SK-N-SH (cell line): ENCODE data around the gene MSL3B.

Experiments
- CTCF ChIA-PET: fragments of 300-600, 350-600 bp; formaldehyde crosslinking; extraction: SDS; loops from one replicate; lab custom pipeline; 2021; lab: Yijun Ruan, JAX
- POLR2A ChIA-PET: fragments of 350-600 bp; sonication (Branson Sonifier 250); formaldehyde crosslinking; extraction: SDS; loops from one replicate; lab custom pipeline; 2020; ENCODE audit warnings: antibody characterized with exemption, inconsistent platforms; lab: Yijun Ruan, JAX
- DNase-seq: peaks from one replicate; pipeline ENCODE4 v3.0.0; 2012
- H2AFZ ChIP-seq: fragments of 200-600 bp; sonication (generic); 2 replicates; pipeline ENCODE4 v1.8.1; 2016; ENCODE audit warnings: antibody characterized with exemption, mild to moderate bottlenecking, low read depth
- H3F3A ChIP-seq: fragments of 200-600 bp; sonication (generic); replicated peaks from 2 replicates; pipeline ENCODE3; 2016; ENCODE audit warnings: antibody characterized with exemption, mild to moderate bottlenecking; ENCODE audit not compliant: insufficient read depth
- H3K27ac ChIP-seq, 2 experiments: fragments of 200-500 bp in 1 of 2; fragments of 200-600 bp in 1 of 2; sonication (Bioruptor generic) in 1 of 2; sonication (generic), shearing (Covaris generic) in 1 of 2; 2 replicates each; pipeline versions ENCODE4 v1.5.1 to v1.6.1; 2014 to 2016; ENCODE audit warnings: low read depth in 2 of 2, inconsistent platforms in 1 of 2, low read length in 1 of 2, mild to moderate bottlenecking in 1 of 2, mixed read lengths in 1 of 2
- H3K27me3 ChIP-seq: fragments of 200-600 bp; sonication (generic), shearing (Covaris generic); 2 replicates; pipeline ENCODE4 v1.6.1; 2016; ENCODE audit warnings: mixed run types; ENCODE audit not compliant: insufficient read depth
- H3K36me3 ChIP-seq, 2 experiments: fragments of 200-500 bp in 1 of 2; fragments of 200-600 bp in 1 of 2; sonication (Bioruptor generic) in 1 of 2; sonication (generic) in 1 of 2; replicated peaks in 1 of 2; 2 replicates each; pipeline versions ENCODE3 to v1.5.1; 2014 to 2016; ENCODE audit warnings: low read length in 1 of 2, mild to moderate bottlenecking in 1 of 2; ENCODE audit not compliant: insufficient read depth in 2 of 2, control insufficient read depth in 1 of 2
- H3K4me1 ChIP-seq, 2 experiments: fragments of 200-500 bp in 1 of 2; fragments of 200-600 bp in 1 of 2; sonication (Bioruptor generic) in 1 of 2; sonication (generic), shearing (Covaris generic) in 1 of 2; 2 replicates each; pipeline versions ENCODE4 v1.5.1 to v1.6.1; 2014 to 2016; ENCODE audit warnings: low read depth in 1 of 2, low read length in 1 of 2, mixed run types in 1 of 2; ENCODE audit not compliant: insufficient read depth in 2 of 2, control insufficient read depth in 1 of 2
- H3K4me2 ChIP-seq: fragments of 200-600 bp; sonication (generic), shearing (Covaris generic); 2 replicates; pipeline ENCODE4 v1.6.1; 2017; ENCODE audit warnings: mixed run types
- H3K4me3 ChIP-seq, 2 experiments: fragments of 200-500 bp in 1 of 2; fragments of 200-600 bp in 1 of 2; sonication (Bioruptor generic) in 1 of 2; sonication (generic), shearing (Covaris generic) in 1 of 2; 2 replicates each; pipeline versions ENCODE4 v1.5.1 to v1.8.1; 2014 to 2016; ENCODE audit warnings: low read depth in 2 of 2, inconsistent platforms in 1 of 2, low read length in 1 of 2, mild to moderate bottlenecking in 1 of 2, mixed read lengths in 1 of 2, moderate library complexity in 1 of 2
- H3K79me2 ChIP-seq: fragments of 200-600 bp; sonication (generic); 2 replicates; pipeline ENCODE4 v1.8.1; 2017; ENCODE audit warnings: mild to moderate bottlenecking; ENCODE audit not compliant: insufficient read depth
- H3K9ac ChIP-seq: fragments of 200-600 bp; sonication (generic); 2 replicates; pipeline ENCODE4 v1.6.1; 2017; ENCODE audit warnings: mixed run types
- H3K9me2 ChIP-seq: fragments of 200-600 bp; sonication (generic); 2 replicates; pipeline ENCODE4 v1.6.1; 2017; ENCODE audit warnings: mixed run types
- H3K9me3 ChIP-seq: fragments of 200-600 bp; sonication (generic); 2 replicates; pipeline ENCODE4 v1.6.1; 2017; ENCODE audit warnings: mixed run types, mild to moderate bottlenecking, moderate library complexity
- H4K20me1 ChIP-seq: fragments of 200-600 bp; sonication (generic); 2 replicates; pipeline ENCODE4 v1.6.1; 2017; ENCODE audit warnings: mild to moderate bottlenecking, mixed run types; ENCODE audit not compliant: insufficient read depth
- CHD2 ChIP-seq: fragments of 150-350 bp; IDR thresholded peaks from 2 replicates; pipeline ENCODE4 v1.6.1; 2018; ENCODE audit warnings: low read length; ENCODE audit not compliant: partially characterized antibody
- EZH2phosphoT487 ChIP-seq: fragments of 200-600 bp; sonication (generic); IDR thresholded peaks from 2 replicates; pipeline ENCODE4 v1.6.1; 2017; ENCODE audit warnings: low read depth, mixed run types, mild to moderate bottlenecking, antibody characterized with exemption, moderate library complexity, borderline replicate concordance
- FOXJ3 ChIP-seq: sonication (generic); formaldehyde crosslinking; IDR thresholded peaks from 2 replicates; pipeline ENCODE4 v1.5.1; 2020; ENCODE audit warnings: mild to moderate bottlenecking, missing genetic modification reagents
- FOXM1 ChIP-seq: IDR thresholded peaks from 2 replicates; pipeline ENCODE4 v1.4.0; 2012; ENCODE audit warnings: low read depth, mild to moderate bottlenecking
- MAX ChIP-seq: IDR thresholded peaks from 2 replicates; pipeline ENCODE4 v1.4.0; 2012; ENCODE audit warnings: low read depth
- NRF1 ChIP-seq: IDR thresholded peaks from 2 replicates; pipeline ENCODE4 v1.6.1; 2012; ENCODE audit warnings: low read depth, mild to moderate bottlenecking, low read length
- RAD21 ChIP-seq: IDR thresholded peaks from 2 replicates; pipeline ENCODE4 v1.6.1; 2012; ENCODE audit warnings: mild to moderate bottlenecking, low read length
- RXRA ChIP-seq: IDR thresholded peaks from 2 replicates; pipeline ENCODE4 v1.4.0; 2012; ENCODE audit warnings: low read depth, mild to moderate bottlenecking, borderline replicate concordance
- SMC3 ChIP-seq: IDR thresholded peaks from 2 replicates; pipeline ENCODE4 v1.6.1; 2012; ENCODE audit warnings: low read depth, low read length, improper control_type of control experiment
- TAF1 ChIP-seq: IDR thresholded peaks from 2 replicates; pipeline ENCODE4 v1.6.1; 2012; ENCODE audit warnings: low read depth, mild to moderate bottlenecking, low read length, moderate library complexity, borderline replicate concordance
- TEAD4 ChIP-seq: IDR thresholded peaks from 2 replicates; pipeline ENCODE4 v1.4.0; 2012; ENCODE audit warnings: mild to moderate bottlenecking, borderline replicate concordance; ENCODE audit not compliant: insufficient read depth
- USF1 ChIP-seq: IDR thresholded peaks from 2 replicates; pipeline ENCODE4 v1.4.0; 2012; ENCODE audit warnings: low read depth, borderline replicate concordance
- WGBS: methylation state at CpG from one replicate; pipeline ENCODE4 v1.1.6; 2017; ENCODE audit warnings: low lambda C conversion rate; 5-methylcytosine and 5-hydroxymethylcytosine counted together
- TF ChIP-seq, protein P1 (sequence below): IDR thresholded peaks from 2 replicates; pipeline ENCODE4; 2012
- TF ChIP-seq, protein P2 (sequence below): fragments of 200-600 bp; sonication (generic); IDR thresholded peaks from 2 replicates; pipeline ENCODE4 v1.6.1; 2017; ENCODE audit warnings: antibody characterized with exemption, mild to moderate bottlenecking, moderate library complexity

Gene MSL3B

DNA sequence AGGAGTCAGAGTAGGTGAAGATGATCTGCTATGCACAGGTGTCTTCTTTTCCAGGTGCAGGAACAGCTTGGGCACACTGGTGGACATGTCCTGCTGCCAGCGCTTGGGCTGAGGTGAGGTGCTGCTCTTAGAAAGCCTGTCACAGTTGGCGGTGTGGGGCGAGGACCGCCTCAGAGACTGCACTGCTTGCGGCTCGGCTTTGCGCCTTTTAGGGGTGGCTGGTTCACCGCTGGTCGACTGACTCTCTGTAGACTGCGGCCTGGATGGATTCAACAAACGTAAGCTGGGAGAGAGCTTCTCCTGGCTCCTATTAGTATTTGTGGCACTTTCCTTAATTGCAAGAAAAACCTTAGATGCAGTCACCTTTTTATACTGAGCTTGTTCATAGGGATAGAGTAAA lies 1.7 kb downstream of the MSL3B start:
- H3K79me2 ChIP-seq, result no peaks in the 10 kb centered on the region
- POLR2A ChIA-PET, result interaction anchor here (1.3 kb wide), 1 partner anchor 12 kb away, joined by 3 read pairs; no protein-coding TSS in a partner anchor
- H3K9ac ChIP-seq, result no peak overlapping the region
- peaks cover 13% of the 10 kb centered on the region; the same call in 1 of the 2 replicates for H3K9me3 ChIP-seq
- CTCF ChIA-PET, result interaction anchor here (1.4 to 1.5 kb wide), 2 partner anchors 28 to 34 kb away, joined by 3 read pairs; no protein-coding TSS in a partner anchor
- H3K9me2 ChIP-seq, result no peaks in the 10 kb centered on the region
- no peaks in the 10 kb centered on the region; a peak in 1 of 4 replicates for H3K4me1 ChIP-seq
- H4K20me1 ChIP-seq, result no peaks in the 10 kb centered on the region
- no peaks in the 10 kb centered on the region for H3K27me3 ChIP-seq
- 97% methylated on average over 10 of the region's 11 CpGs for WGBS
- no peak overlapping the region for H3K27ac ChIP-seq
- no peak for TF ChIP-seq USF1
- TF ChIP-seq, protein P1, sequence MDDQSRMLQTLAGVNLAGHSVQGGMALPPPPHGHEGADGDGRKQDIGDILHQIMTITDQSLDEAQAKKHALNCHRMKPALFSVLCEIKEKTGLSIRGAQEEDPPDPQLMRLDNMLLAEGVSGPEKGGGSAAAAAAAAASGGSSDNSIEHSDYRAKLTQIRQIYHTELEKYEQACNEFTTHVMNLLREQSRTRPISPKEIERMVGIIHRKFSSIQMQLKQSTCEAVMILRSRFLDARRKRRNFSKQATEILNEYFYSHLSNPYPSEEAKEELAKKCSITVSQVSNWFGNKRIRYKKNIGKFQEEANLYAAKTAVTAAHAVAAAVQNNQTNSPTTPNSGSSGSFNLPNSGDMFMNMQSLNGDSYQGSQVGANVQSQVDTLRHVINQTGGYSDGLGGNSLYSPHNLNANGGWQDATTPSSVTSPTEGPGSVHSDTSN, result no peak
- TF ChIP-seq TAF1, result no peak
- no peak for TF ChIP-seq NRF1
- no peak for TF ChIP-seq TEAD4
- no peak for TF ChIP-seq SMC3
- no peak for TF ChIP-seq RXRA
- no peak for TF ChIP-seq MAX
- TF ChIP-seq FOXJ3 (CRISPR knock-in tag), result no peak
- no peak for TF ChIP-seq CHD2
- DNase-seq, result no peak
- H3F3A ChIP-seq, result no peaks in the 10 kb centered on the region
- H3K36me3 ChIP-seq, result no peaks in the 10 kb centered on the region
- H2AFZ ChIP-seq, result no peak overlapping the region
- no peak overlapping the region for H3K4me2 ChIP-seq
- H3K4me3 ChIP-seq, result no peak overlapping the region

- CTCF ChIA-PET, result interaction anchor here (1.4 to 1.5 kb wide), 2 partner anchors 27 to 33 kb away, joined by 3 read pairs; no protein-coding TSS in a partner anchor
- no peak overlapping the region for H3K9ac ChIP-seq
- H3F3A ChIP-seq, result no peaks in the 10 kb centered on the region
- H3K4me2 ChIP-seq, result no peak overlapping the region
- H3K4me1 ChIP-seq, result no peaks in the 10 kb centered on the region; a peak in 1 of 4 replicates
- POLR2A ChIA-PET, result no interaction called here
- H4K20me1 ChIP-seq, result no peaks in the 10 kb centered on the region
- peak; percentile 33 for DNase-seq
- no peaks in the 10 kb centered on the region for H3K9me2 ChIP-seq
- H3K27ac ChIP-seq, result no peak overlapping the region
- peaks cover 13% of the 10 kb centered on the region; the same call in 1 of the 2 replicates for H3K9me3 ChIP-seq
- H3K4me3 ChIP-seq, result no peak overlapping the region
- 91% methylated on average over 3 of the region's 3 CpGs for WGBS
- H3K36me3 ChIP-seq, result no peaks in the 10 kb centered on the region
- no peak overlapping the region for H2AFZ ChIP-seq
- H3K79me2 ChIP-seq, result no peaks in the 10 kb centered on the region
- no peak for TF ChIP-seq EZH2phosphoT487
- TF ChIP-seq RAD21, result peak; percentile 14; the same call in 1 of the 2 replicates
- TF ChIP-seq, protein P2, sequence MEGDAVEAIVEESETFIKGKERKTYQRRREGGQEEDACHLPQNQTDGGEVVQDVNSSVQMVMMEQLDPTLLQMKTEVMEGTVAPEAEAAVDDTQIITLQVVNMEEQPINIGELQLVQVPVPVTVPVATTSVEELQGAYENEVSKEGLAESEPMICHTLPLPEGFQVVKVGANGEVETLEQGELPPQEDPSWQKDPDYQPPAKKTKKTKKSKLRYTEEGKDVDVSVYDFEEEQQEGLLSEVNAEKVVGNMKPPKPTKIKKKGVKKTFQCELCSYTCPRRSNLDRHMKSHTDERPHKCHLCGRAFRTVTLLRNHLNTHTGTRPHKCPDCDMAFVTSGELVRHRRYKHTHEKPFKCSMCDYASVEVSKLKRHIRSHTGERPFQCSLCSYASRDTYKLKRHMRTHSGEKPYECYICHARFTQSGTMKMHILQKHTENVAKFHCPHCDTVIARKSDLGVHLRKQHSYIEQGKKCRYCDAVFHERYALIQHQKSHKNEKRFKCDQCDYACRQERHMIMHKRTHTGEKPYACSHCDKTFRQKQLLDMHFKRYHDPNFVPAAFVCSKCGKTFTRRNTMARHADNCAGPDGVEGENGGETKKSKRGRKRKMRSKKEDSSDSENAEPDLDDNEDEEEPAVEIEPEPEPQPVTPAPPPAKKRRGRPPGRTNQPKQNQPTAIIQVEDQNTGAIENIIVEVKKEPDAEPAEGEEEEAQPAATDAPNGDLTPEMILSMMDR, result peak; percentile 45
- no peak for TF ChIP-seq FOXM1
- H3K27me3 ChIP-seq, result no peaks in the 10 kb centered on the region
These were observed 2.3 kb downstream of the MSL3B start for GRCh38 chr2:233865838-233866237.
